Measurements from ENCODE around the gene CAP1.

DNA sequence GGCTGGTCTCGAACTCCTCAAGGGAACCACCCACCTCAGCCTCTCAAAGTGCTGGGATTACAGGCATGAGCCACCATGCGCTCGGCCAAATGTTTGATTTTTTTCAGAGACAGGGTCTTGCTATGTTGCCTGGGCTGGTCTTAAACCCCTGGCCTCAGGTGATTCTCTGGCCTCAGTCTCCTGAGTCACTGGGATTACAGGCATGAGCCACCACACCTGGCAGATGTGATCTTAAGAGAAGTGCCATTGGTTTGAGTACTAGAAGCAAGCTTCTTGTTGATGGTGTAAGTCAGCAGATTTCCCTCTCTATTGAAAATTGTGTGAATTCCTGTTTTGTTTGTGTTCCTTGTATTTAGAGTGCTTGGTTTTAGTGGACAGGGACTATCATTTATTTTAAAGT is 5.2 kb downstream of the CAP1 start:
- TF ChIP-seq, protein P1, sequence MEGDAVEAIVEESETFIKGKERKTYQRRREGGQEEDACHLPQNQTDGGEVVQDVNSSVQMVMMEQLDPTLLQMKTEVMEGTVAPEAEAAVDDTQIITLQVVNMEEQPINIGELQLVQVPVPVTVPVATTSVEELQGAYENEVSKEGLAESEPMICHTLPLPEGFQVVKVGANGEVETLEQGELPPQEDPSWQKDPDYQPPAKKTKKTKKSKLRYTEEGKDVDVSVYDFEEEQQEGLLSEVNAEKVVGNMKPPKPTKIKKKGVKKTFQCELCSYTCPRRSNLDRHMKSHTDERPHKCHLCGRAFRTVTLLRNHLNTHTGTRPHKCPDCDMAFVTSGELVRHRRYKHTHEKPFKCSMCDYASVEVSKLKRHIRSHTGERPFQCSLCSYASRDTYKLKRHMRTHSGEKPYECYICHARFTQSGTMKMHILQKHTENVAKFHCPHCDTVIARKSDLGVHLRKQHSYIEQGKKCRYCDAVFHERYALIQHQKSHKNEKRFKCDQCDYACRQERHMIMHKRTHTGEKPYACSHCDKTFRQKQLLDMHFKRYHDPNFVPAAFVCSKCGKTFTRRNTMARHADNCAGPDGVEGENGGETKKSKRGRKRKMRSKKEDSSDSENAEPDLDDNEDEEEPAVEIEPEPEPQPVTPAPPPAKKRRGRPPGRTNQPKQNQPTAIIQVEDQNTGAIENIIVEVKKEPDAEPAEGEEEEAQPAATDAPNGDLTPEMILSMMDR (IDR thresholded peaks at IDR 0.05) = no peak
- TF ChIP-seq POLR2A (IDR thresholded peaks at IDR 0.05; ENCODE audit: low read depth) = no peak
- no peak for TF ChIP-seq POLR2AphosphoS5 (IDR thresholded peaks at IDR 0.05)
- no peak for TF ChIP-seq EP300 (IDR thresholded peaks at IDR 0.05)

Measured in esophagus muscularis mucosa (tissue), 4 donors.